Fibroblast of villous mesenchyme (primary cell): ENCODE measurements around the gene IFIT1B. TPM values are rescaled to one million over a fixed set of nuclear protein-coding genes. Genes with fewer than 3 reads are reported as not detected.
A peak's percentile ranks its signal among the peaks of the same experiment; 100 is the strongest.
"Not testable (repeated sequence)": the region's sequence is repeated elsewhere in the genome, so short reads cannot be mapped to it uniquely, and the experiment has no call there.

Experiments
- DNase-seq: peaks from one replicate; pipeline ENCODE4 v3.0.0-alpha.2; 2010; ENCODE audit warnings: low read depth
- H3K4me3 ChIP-seq: 2 replicates; pipeline ENCODE4 v1.5.1; 2011; ENCODE audit warnings: low read depth, mild to moderate bottlenecking, low read length
- CTCF ChIP-seq: IDR thresholded peaks from 2 replicates; pipeline ENCODE4 v1.5.1; 2012; ENCODE audit warnings: low read depth, mild to moderate bottlenecking, low read length; ENCODE audit not compliant: insufficient read depth
- total RNA-seq: library from RNA; depleted of rRNA; stranded (reverse); fragments of >200 nt; gene quantifications from 2 replicates; pipeline ENCODE4 v1.2.3, GENCODE V29; 2012

IFIT1B gene
- total RNA-seq, 1 donor, result under 0.01 TPM

DNA sequence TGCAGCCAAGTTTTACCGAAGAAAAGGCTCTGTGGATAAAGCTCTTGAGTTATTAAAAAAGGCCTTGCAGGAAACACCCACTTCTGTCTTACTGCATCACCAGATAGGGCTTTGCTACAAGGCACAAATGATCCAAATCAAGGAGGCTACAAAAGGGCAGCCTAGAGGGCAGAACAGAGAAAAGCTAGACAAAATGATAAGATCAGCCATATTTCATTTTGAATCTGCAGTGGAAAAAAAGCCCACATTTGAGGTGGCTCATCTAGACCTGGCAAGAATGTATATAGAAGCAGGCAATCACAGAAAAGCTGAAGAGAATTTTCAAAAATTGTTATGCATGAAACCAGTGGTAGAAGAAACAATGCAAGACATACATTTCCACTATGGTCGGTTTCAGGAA is 25.2 kb downstream of the IFIT1B start:
- TF ChIP-seq CTCF, result no peak
- no peak overlapping the region for H3K4me3 ChIP-seq
- no peak for DNase-seq

DNA sequence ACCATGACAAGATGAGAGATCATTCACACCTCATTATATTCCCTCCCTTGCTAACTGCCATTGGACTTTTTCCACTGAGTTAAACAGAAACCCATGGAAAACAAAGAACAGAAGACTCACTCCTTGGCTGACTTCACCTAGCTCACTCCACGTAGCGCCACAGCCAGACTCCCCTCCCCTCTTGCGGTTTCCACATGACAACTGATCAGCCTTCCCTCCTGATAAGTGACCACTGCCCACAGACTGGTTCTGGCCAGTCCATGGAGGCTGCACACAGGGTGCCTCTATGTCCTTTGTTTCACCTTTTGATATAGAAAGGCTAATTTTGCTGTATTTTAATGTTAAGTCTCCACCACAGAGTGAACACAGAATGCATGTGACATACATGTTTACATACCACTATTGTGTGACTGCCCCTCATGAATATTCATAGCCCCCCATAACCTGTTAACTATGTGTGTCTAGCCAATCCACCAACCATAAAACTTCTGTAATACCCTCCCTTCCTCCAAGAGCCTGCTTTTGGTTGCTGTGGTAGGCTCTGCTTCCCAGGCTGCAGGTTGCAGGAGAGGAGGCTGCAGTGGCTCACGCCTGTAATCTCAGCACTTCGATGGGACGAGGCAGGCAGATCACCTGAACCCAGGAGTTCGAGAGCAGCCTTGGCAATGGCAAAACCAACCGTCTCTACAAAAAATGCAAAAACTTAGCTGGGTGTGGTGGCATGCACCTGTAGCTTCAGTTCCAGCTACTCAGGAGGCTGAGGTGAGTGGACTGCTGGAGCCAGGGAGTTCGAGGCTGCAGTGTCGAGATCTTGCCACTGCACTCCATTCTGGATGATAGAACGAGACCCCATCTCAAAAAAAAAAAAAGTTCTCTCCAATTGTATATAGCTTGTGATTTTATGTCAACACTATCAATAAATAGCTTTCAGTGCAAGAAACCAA is 26.5 kb downstream of the IFIT1B start:
- no peak for TF ChIP-seq CTCF
- no peak for DNase-seq

DNA sequence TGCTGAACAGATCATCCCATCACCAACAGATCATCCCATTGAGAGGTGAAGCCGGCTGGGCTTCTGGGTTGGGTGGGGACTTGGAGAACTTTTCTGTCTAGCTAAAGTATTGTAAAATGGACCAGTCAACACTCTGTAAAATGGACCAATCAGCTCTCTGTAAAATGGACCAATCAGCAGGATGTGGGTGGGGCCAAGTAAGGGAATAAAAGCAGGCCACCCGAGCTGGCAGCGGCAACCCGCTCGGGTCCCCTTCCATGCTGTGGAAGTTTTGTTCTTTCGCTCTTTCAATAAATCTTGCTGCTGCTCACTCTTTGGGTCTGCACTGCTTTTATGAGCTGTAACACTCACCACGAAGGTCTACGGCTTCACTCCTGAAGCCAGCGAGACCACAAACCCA is 28.3 kb downstream of the IFIT1B start:
- DNase-seq, H3K4me3 ChIP-seq: not testable (repeated sequence)

More for the DNA sequence above, 26.5 kb downstream of the IFIT1B start:
- no peak overlapping the region for H3K4me3 ChIP-seq

GRCh38 chr10:89407792-89408191 is 29.9 kb downstream of the IFIT1B start:
- not testable (repeated sequence) for DNase-seq

GRCh38 chr10:89409282-89409681 is 31.4 kb downstream of the IFIT1B start:
- not testable (repeated sequence) for H3K4me3 ChIP-seq, DNase-seq

More at GRCh38 chr10:89407792-89408191, 29.9 kb downstream of the IFIT1B start:
- not testable (repeated sequence) for H3K4me3 ChIP-seq

DNA sequence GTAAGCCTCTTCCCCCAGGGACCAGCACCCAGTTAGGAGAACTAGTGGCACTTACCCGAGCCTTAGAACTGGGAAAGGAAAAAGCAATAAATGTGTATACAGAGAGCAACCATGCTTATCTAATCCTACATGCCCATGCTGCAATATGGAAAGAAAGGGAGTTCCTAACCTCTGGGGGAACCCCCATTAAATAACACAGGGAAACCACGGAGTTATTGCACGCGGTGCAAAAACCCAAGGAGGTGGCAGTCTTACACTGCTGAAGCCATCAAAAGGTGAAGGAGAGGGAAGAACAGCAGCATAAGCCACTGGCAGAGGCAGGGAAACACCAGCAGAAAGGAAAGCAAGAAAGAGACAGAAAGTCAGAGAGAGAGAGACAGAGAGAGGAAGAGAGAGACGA is 32.7 kb downstream of the IFIT1B start:
- not testable (repeated sequence) for DNase-seq, H3K4me3 ChIP-seq

- not testable (repeated sequence) for H3K4me3 ChIP-seq, DNase-seq
Measured at GRCh38 chr10:89411135-89411534, 33.3 kb downstream of the IFIT1B start.

DNA sequence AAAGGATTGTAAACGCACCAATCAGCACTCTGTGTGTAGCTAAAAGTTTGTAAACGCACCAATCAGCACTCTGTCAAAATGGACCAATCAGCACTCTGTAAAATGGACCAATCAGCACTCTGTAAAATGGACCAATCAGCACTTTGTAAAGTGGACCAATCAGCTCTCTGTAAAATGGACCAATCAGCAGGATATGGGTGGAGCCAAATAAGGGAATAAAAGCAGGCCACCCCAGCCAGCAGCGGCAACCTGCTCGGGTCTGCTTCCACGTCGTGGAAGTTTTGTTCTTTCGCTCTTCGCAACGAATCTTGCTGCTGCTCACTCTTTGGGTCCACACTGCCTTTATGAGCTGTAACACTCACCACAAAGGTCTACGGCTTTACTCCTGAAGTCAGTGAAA is 34.4 kb downstream of the IFIT1B start:
- H3K4me3 ChIP-seq, DNase-seq: not testable (repeated sequence)

DNA sequence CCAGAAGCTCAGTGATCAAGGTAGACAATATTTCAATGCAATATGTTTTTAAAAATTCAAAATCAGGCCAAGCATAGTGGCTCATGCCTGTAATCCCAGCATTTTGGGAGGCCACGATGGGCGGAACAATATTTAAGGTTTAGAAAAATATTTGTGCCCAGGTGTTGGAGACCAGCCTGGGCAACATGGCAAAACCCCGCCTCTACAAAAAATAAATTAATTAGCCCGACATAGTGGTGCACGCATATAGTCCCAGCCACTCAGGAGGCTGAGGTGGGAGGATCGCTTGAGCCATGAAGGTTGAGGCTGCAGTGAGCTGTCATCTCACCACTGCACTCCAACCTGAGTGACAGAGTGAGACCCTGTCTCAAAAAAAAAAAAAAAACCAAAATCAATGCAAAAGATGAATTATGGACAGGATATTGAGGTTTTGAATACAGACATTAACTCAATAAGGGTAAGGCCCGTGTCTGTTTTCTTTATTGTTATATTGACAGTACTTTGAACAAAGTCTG is 35.6 kb downstream of the IFIT1B start:
- no peak for DNase-seq
- no peak for TF ChIP-seq CTCF
- H3K4me3 ChIP-seq, result peak overlapping the region; percentile 75

- DNase-seq, result peak; percentile 87
- TF ChIP-seq CTCF, result no peak
- peak within 1 kb of the TSS; percentile 75 for H3K4me3 ChIP-seq
Measured at GRCh38 chr10:89414146-89414878, 36.5 kb downstream of the IFIT1B start, which contains the start of gene IFIT5. Gene IFIT5, plus strand, starts transcription at chr10:89414568. Its CDS starts 231 bp downstream, at chr10:89414799.
